Esophagus (tissue), 2 donors: ENCODE results near the gene DNAJB8. TPM values are rescaled to one million over a fixed set of nuclear protein-coding genes. Genes with fewer than 3 reads are reported as not detected.

ENCODE experiments used
- H3K27ac ChIP-seq, 2 donors: one replicate each; pipeline ENCODE4 v1.5.1; 2013; ENCODE audit warnings: low read depth in 2 of 2, mild to moderate bottlenecking in 2 of 2, inconsistent platforms in 1 of 2, low read length in 1 of 2, moderate library complexity in 1 of 2
- H3K27me3 ChIP-seq, 2 donors: one replicate each; pipeline ENCODE4 v1.6.1; 2013; ENCODE audit warnings: low read length in 2 of 2, control low read depth in 1 of 2, mild to moderate bottlenecking in 1 of 2; ENCODE audit not compliant: insufficient read depth in 2 of 2, control insufficient read depth in 1 of 2
- H3K36me3 ChIP-seq, 2 donors: one replicate each; pipeline ENCODE4 v1.6.1; 2013; ENCODE audit warnings: low read length in 1 of 2; ENCODE audit not compliant: control insufficient read depth in 2 of 2, insufficient read depth in 2 of 2
- H3K4me1 ChIP-seq, 2 donors: one replicate each; pipeline ENCODE4 v1.6.1; 2013; ENCODE audit warnings: low read length in 1 of 2; ENCODE audit not compliant: control insufficient read depth in 2 of 2, insufficient read depth in 2 of 2
- H3K4me3 ChIP-seq, 2 donors: one replicate each; pipeline ENCODE4 v1.5.1; 2013; ENCODE audit warnings: low read length in 2 of 2, mild to moderate bottlenecking in 2 of 2, low read depth in 1 of 2, moderate library complexity in 1 of 2
- H3K9me3 ChIP-seq, 2 donors: one replicate each; pipeline ENCODE4 v1.6.1; 2013; ENCODE audit warnings: mild to moderate bottlenecking in 2 of 2, low read depth in 1 of 2, low read length in 1 of 2, moderate library complexity in 1 of 2; ENCODE audit not compliant: control insufficient read depth in 2 of 2, insufficient read depth in 1 of 2
- WGBS, 2 donors: extraction: QIAGEN DNeasy Blood & Tissue Kit; methylation state at CpG; one replicate each; pipeline ENCODE4 v1.1.7; 2013; 5-methylcytosine and 5-hydroxymethylcytosine counted together
- polyA plus RNA-seq, 2 donors: library from polyadenylated mRNA; stranded (reverse); fragments of 200-250 nt; gene quantifications; one replicate each; pipeline ENCODE4 v1.2.3, GENCODE V29; 2013
- donor health status: healthy with polysubstance abuse.
- donor health status: Bipolar disorder and iron deficiency.

DNAJB8 gene
- polyA plus RNA-seq, 2 donors: not detected

- peaks cover 8 to 28% of the 10 kb centered on the region in 2 donors for H3K27me3 ChIP-seq
- no peak overlapping the region for H3K27ac ChIP-seq
- H3K36me3 ChIP-seq: no peaks in the 10 kb centered on the region
- H3K4me1 ChIP-seq: peaks cover 0 to 2% of the 10 kb centered on the region in 2 donors
- H3K4me3 ChIP-seq: no peak overlapping the region
- 67 to 72% methylated on average over 10 of the region's 10 CpGs for WGBS, 2 donors
- H3K9me3 ChIP-seq: no peaks in the 10 kb centered on the region
Measured at GRCh38 chr3:128479558-128480086, 12.9 kb upstream of the DNAJB8 start.

GRCh38 chr3:128478576-128479506, 12.2 kb upstream of the DNAJB8 start:
- no peaks in the 10 kb centered on the region for H3K9me3 ChIP-seq
- H3K4me3 ChIP-seq: no peak overlapping the region
- peaks cover 0 to 2% of the 10 kb centered on the region in 2 donors for H3K4me1 ChIP-seq
- WGBS, 2 donors: 66 to 67% methylated on average over 11 of the region's 11 CpGs
- no peaks in the 10 kb centered on the region for H3K36me3 ChIP-seq
- H3K27ac ChIP-seq: no peak overlapping the region
- peaks cover 8 to 23% of the 10 kb centered on the region in 2 donors for H3K27me3 ChIP-seq

DNA sequence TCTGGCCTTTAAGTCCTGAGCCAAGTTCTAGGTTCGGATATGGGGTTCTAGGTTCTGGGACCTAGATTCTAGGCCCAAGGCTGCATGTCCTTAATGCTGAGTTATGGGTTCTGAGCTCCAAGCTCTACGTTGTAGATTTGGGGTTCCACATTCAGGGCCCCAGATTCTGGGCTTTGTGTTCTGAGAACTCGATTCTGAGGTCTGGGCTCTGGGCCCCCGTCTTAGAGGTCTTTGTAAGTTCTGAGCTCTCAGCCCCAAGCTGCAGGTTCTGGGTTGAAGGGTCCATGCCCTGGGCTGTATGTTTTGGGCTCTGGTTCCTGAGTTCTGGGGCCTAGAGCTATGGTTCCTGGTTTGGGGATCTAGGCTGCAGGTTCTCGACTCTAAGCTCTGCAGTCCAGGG, 10.0 kb upstream of the DNAJB8 start:
- no peaks in the 10 kb centered on the region for H3K9me3 ChIP-seq
- no peak overlapping the region for H3K27ac ChIP-seq
- 70 to 81% methylated on average over 5 of the region's 5 CpGs for WGBS, 2 donors
- H3K36me3 ChIP-seq: no peaks in the 10 kb centered on the region
- H3K27me3 ChIP-seq: peaks cover 7 to 12% of the 10 kb centered on the region in 2 donors
- H3K4me3 ChIP-seq: no peak overlapping the region
- H3K4me1 ChIP-seq: peaks cover 0 to 2% of the 10 kb centered on the region in 2 donors

DNA sequence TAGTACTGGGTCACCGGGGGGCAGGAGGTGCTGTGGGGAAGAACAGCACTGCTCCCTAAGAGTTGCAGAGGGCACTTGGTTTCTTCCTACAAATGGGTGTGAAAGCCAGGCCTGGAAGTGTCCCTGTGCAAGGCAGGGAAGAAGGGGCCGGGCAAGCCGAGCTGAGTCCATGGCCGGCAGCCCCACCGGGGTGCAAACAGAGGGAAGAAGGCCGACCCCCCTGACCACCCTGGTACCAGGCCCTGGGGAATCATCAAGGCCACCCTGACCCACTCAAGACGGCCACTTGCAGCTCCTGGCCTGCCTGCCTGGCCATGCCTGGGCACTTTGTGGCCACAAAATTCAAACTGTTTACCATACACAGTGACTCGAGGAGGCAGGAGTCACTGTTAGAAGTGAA, 8.7 kb upstream of the DNAJB8 start:
- H3K4me1 ChIP-seq: no peaks in the 10 kb centered on the region
- no peak overlapping the region for H3K4me3 ChIP-seq
- WGBS, 2 donors: 82 to 85% methylated on average over 8 of the region's 8 CpGs
- no peaks in the 10 kb centered on the region for H3K36me3 ChIP-seq
- H3K27me3 ChIP-seq: peaks cover 4 to 6% of the 10 kb centered on the region in 2 donors
- H3K27ac ChIP-seq: no peak overlapping the region
- no peaks in the 10 kb centered on the region for H3K9me3 ChIP-seq

- no peaks in the 10 kb centered on the region for H3K36me3 ChIP-seq
- no peak overlapping the region for H3K27ac ChIP-seq
- 47 to 51% methylated on average over 4 of the region's 4 CpGs for WGBS, 2 donors
- H3K27me3 ChIP-seq: peaks cover 0 to 2% of the 10 kb centered on the region in 2 donors
- no peaks in the 10 kb centered on the region for H3K9me3 ChIP-seq
- H3K4me3 ChIP-seq: no peak overlapping the region
- no peaks in the 10 kb centered on the region for H3K4me1 ChIP-seq
Measured at GRCh38 chr3:128473737-128474136, 7.0 kb upstream of the DNAJB8 start.

GRCh38 chr3:128473180-128473519, 6.5 kb upstream of the DNAJB8 start:
- Histone ChIP-seq H3K4me3 (no peak overlapping the region), H3K27ac (no peak overlapping the region), H3K9me3 (no peaks in the 10 kb centered on the region), H3K4me1 (no peaks in the 10 kb centered on the region), H3K36me3 (no peaks in the 10 kb centered on the region), H3K27me3 (no peaks in the 10 kb centered on the region)
- 26 to 35% methylated on average over 6 of the region's 6 CpGs for WGBS, 2 donors

DNA sequence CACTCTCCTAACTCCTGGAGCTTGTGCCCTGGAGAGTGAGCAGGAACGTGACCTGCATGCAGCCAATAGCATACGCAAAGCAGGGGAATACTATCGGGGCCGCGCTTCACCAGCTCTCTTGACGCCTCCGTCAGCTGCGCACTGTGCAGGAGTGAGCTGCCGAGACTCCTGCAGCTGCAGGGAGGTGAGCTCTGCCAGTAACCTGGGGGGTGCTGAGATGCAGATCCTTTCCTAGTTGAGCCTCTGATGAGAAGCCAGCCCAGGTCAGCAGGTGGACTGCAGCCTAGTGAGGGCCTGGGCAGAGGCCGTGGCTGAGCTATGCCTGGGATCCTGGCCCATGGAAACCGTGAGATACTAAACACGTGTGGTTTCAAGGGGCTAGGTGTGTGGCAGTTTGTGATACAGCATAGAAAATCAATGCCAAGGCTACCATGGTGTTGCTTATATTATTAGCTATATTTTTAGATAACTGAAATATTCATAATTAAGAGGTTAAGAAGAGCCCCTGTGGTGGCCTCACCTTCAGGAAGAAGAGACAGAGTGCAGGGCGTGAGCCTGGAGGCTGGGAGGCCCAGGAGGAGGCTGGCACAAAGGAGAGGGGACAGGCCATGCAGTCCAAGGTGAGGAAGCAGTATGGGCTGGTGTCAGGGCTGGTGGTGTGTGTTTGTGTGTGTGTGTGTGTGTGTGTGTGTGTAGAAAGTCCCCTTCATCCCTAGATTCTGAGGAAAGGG, 5.9 kb upstream of the DNAJB8 start:
- H3K27me3 ChIP-seq: no peaks in the 10 kb centered on the region
- H3K4me1 ChIP-seq: no peaks in the 10 kb centered on the region
- no peak overlapping the region for H3K4me3 ChIP-seq
- no peaks in the 10 kb centered on the region for H3K36me3 ChIP-seq
- H3K9me3 ChIP-seq: no peaks in the 10 kb centered on the region
- H3K27ac ChIP-seq: no peak overlapping the region
- WGBS, 2 donors: 64 to 72% methylated on average over 13 of the region's 13 CpGs

GRCh38 chr3:128471720-128472119, 5.0 kb upstream of the DNAJB8 start:
- no peak overlapping the region for H3K4me3 ChIP-seq
- H3K36me3 ChIP-seq: no peaks in the 10 kb centered on the region
- H3K4me1 ChIP-seq: peaks cover 0 to 2% of the 10 kb centered on the region in 2 donors
- 71 to 84% methylated on average over 3 of the region's 3 CpGs for WGBS, 2 donors
- no peak overlapping the region for H3K27ac ChIP-seq
- H3K27me3 ChIP-seq: no peaks in the 10 kb centered on the region
- H3K9me3 ChIP-seq: no peaks in the 10 kb centered on the region

- Histone ChIP-seq H3K9me3 (no peaks in the 10 kb centered on the region), H3K4me3 (no peak overlapping the region), H3K27me3 (no peaks in the 10 kb centered on the region), H3K36me3 (no peaks in the 10 kb centered on the region), H3K4me1 (peaks cover 0 to 2% of the 10 kb centered on the region in 2 donors), H3K27ac (no peak overlapping the region)
- WGBS, 2 donors: 72 to 75% methylated on average over 2 of the region's 2 CpGs
Measured at GRCh38 chr3:128471110-128471509, 4.4 kb upstream of the DNAJB8 start.
